GM21576 (cell line): ENCODE data around the gene CHN1.

Experiments
- ATAC-seq: cut with Tn5 transposase; IDR thresholded peaks from one replicate; pipeline ENCODE4 v1.9.1; 2021; ENCODE audit warnings: mild to moderate bottlenecking, moderate library complexity; ENCODE audit not compliant: unreplicated experiment

Gene CHN1

GRCh38 chr2:174772472-174772801, 232.7 kb downstream of the CHN1 start:
- ATAC-seq: no peak

GRCh38 chr2:174771631-174772471, 233.3 kb downstream of the CHN1 start:
- ATAC-seq: peak; percentile 70

GRCh38 chr2:174771136-174771535, 234.0 kb downstream of the CHN1 start:
- no peak for ATAC-seq

- no peak for ATAC-seq
Observed at GRCh38 chr2:174768557-174768956, 236.6 kb downstream of the CHN1 start.

GRCh38 chr2:174766271-174766670, 238.9 kb downstream of the CHN1 start:
- no peak for ATAC-seq

GRCh38 chr2:174765576-174765975, 239.6 kb downstream of the CHN1 start:
- no peak for ATAC-seq

GRCh38 chr2:174764280-174765255, 240.6 kb downstream of the CHN1 start, which contains the start of gene CHRNA1:
Gene CHRNA1, minus strand, starts transcription at chr2:174764472. Its CDS starts 78 bp downstream, at chr2:174764394.
- ATAC-seq: no peak

GRCh38 chr2:174763780-174764179, 241.4 kb downstream of the CHN1 start:
- no peak for ATAC-seq

GRCh38 chr2:174762464-174762863, 242.7 kb downstream of the CHN1 start:
- no peak for ATAC-seq

GRCh38 chr2:174761837-174762236, 243.3 kb downstream of the CHN1 start:
- ATAC-seq: no peak

GRCh38 chr2:174760845-174761473, 244.2 kb downstream of the CHN1 start:
- no peak for ATAC-seq

- no peak for ATAC-seq
Observed at GRCh38 chr2:174759381-174760065, 245.7 kb downstream of the CHN1 start.

- no peak for ATAC-seq
Observed at GRCh38 chr2:174756743-174757142, 248.4 kb downstream of the CHN1 start.

- peak; percentile 15 for ATAC-seq
Observed at GRCh38 chr2:174753038-174753633, 252.0 kb downstream of the CHN1 start.

- peak; percentile 85 for ATAC-seq
Observed at GRCh38 chr2:174752403-174753037, 252.7 kb downstream of the CHN1 start.

- peak; percentile 48 for ATAC-seq
Observed at GRCh38 chr2:174750923-174751441, 254.2 kb downstream of the CHN1 start.

- no peak for ATAC-seq
Observed at GRCh38 chr2:174749793-174750192, 255.4 kb downstream of the CHN1 start.

- ATAC-seq: no peak
Observed at GRCh38 chr2:174748948-174749347, 256.2 kb downstream of the CHN1 start.
